Skeletal muscle tissue (tissue), 4 donors: ENCODE results near the gene VPS26B. TPM values are rescaled to one million over a fixed set of nuclear protein-coding genes. Genes with fewer than 3 reads are reported as not detected.

ENCODE experiments used
- H3K27ac ChIP-seq: one replicate; pipeline ENCODE4 v1.7.0; 2013; ENCODE audit warnings: mild to moderate bottlenecking, low read depth, low read length, inconsistent platforms
- H3K27me3 ChIP-seq, 3 donors: one replicate each; pipeline ENCODE4 v1.7.0; 2013; ENCODE audit warnings: low read length in 3 of 3; ENCODE audit not compliant: control insufficient read depth in 3 of 3, insufficient read depth in 3 of 3
- H3K36me3 ChIP-seq, 3 donors: one replicate each; pipeline ENCODE4 v1.7.0; 2013; ENCODE audit warnings: low read length in 3 of 3; ENCODE audit not compliant: control insufficient read depth in 3 of 3, insufficient read depth in 3 of 3
- H3K4me1 ChIP-seq, 3 donors: one replicate each; pipeline ENCODE4 v1.7.0; 2013; ENCODE audit warnings: low read length in 3 of 3, mild to moderate bottlenecking in 3 of 3; ENCODE audit not compliant: control insufficient read depth in 3 of 3, insufficient read depth in 3 of 3
- H3K4me3 ChIP-seq, 3 donors: one replicate each; pipeline ENCODE4 v1.7.0; 2013; ENCODE audit warnings: low read length in 3 of 3
- H3K9ac ChIP-seq, 3 donors: one replicate each; pipeline ENCODE4 v1.7.0; 2013; ENCODE audit warnings: low read length in 3 of 3, mild to moderate bottlenecking in 3 of 3, moderate library complexity in 2 of 3, low read depth in 1 of 3
- H3K9me3 ChIP-seq, 3 donors: one replicate each; pipeline ENCODE4 v1.7.0; 2013; ENCODE audit warnings: low read length in 3 of 3; ENCODE audit not compliant: control insufficient read depth in 3 of 3
- total RNA-seq: library from RNA; depleted of rRNA; stranded (reverse); fragments of >200 nt; gene quantifications from one replicate; pipeline ENCODE4 v1.2.3, GENCODE V29; 2014
- donor health status: Osteomylitis.

The VPS26B gene
- total RNA-seq, 1 donor from 2014 or later = 19.8 TPM

- Histone ChIP-seq H3K36me3 (peaks cover 21 to 25% (median 23%) of the 10 kb centered on the region in 3 donors), H3K9ac (no peak overlapping the region), H3K27me3 (peaks cover 15 to 18% (median 17%) of the 10 kb centered on the region in 3 donors)
Measured at GRCh38 chr11:134266841-134267251, 42.4 kb downstream of the VPS26B start.

GRCh38 chr11:134267461-134267860 lies 43.0 kb downstream of the VPS26B start:
- no peak overlapping the region for H3K4me3 ChIP-seq
- no peaks in the 10 kb centered on the region for H3K4me1 ChIP-seq
- peaks cover 15 to 20% (median 17%) of the 10 kb centered on the region in 3 donors for H3K36me3 ChIP-seq
- H3K27me3 ChIP-seq = peaks cover 18 to 24% (median 19%) of the 10 kb centered on the region in 3 donors
- no peak overlapping the region for H3K9ac ChIP-seq
- no peaks in the 10 kb centered on the region for H3K9me3 ChIP-seq
- H3K27ac ChIP-seq = no peak overlapping the region

More at GRCh38 chr11:134266841-134267251, 42.4 kb downstream of the VPS26B start:
- Histone ChIP-seq H3K27ac (no peak overlapping the region), H3K9me3 (no peaks in the 10 kb centered on the region), H3K4me1 (no peaks in the 10 kb centered on the region), H3K4me3 (no peak overlapping the region)

- H3K36me3 ChIP-seq = peaks cover 12 to 15% (median 12%) of the 10 kb centered on the region in 3 donors
- no peak overlapping the region for H3K27ac ChIP-seq
- H3K4me3 ChIP-seq = no peak overlapping the region
- peaks cover 23 to 29% (median 24%) of the 10 kb centered on the region in 3 donors for H3K27me3 ChIP-seq
- no peaks in the 10 kb centered on the region for H3K4me1 ChIP-seq
- H3K9ac ChIP-seq = no peak overlapping the region
- no peaks in the 10 kb centered on the region for H3K9me3 ChIP-seq
Measured at GRCh38 chr11:134267966-134268365, 43.5 kb downstream of the VPS26B start.

GRCh38 chr11:134270250-134270714 lies 45.8 kb downstream of the VPS26B start:
- Histone ChIP-seq H3K9me3 (no peaks in the 10 kb centered on the region), H3K4me3 (no peak overlapping the region), H3K27me3 (peaks cover 44 to 46% (median 46%) of the 10 kb centered on the region in 3 donors), H3K36me3 (peaks cover under 1 to 2% (median 1%) of the 10 kb centered on the region in 3 donors), H3K9ac (no peak overlapping the region), H3K27ac (no peak overlapping the region), H3K4me1 (no peaks in the 10 kb centered on the region)

- Histone ChIP-seq H3K9me3 (no peaks in the 10 kb centered on the region), H3K9ac (no peak overlapping the region), H3K4me1 (peaks cover 8 to 15% (median 10%) of the 10 kb centered on the region in 3 donors), H3K27me3 (peaks cover 61 to 63% (median 63%) of the 10 kb centered on the region in 3 donors), H3K27ac (no peak overlapping the region), H3K4me3 (no peak overlapping the region), H3K36me3 (no peaks in the 10 kb centered on the region)
Measured at GRCh38 chr11:134271978-134272377, 47.5 kb downstream of the VPS26B start.

- Histone ChIP-seq H3K27me3 (peaks cover 68 to 70% (median 69%) of the 10 kb centered on the region in 3 donors), H3K4me3 (no peak overlapping the region), H3K36me3 (no peaks in the 10 kb centered on the region), H3K9me3 (no peaks in the 10 kb centered on the region), H3K27ac (no peak overlapping the region), H3K4me1 (peaks cover 8 to 20% (median 14%) of the 10 kb centered on the region in 3 donors), H3K9ac (no peak overlapping the region)
Measured at GRCh38 chr11:134272381-134273316, 48.2 kb downstream of the VPS26B start.

GRCh38 chr11:134273317-134273712 lies 48.8 kb downstream of the VPS26B start:
- Histone ChIP-seq H3K27me3 (peaks cover 74 to 77% (median 76%) of the 10 kb centered on the region in 3 donors), H3K4me3 (no peak overlapping the region), H3K9ac (no peak overlapping the region), H3K27ac (no peak overlapping the region), H3K4me1 (peaks cover 8 to 20% (median 14%) of the 10 kb centered on the region in 3 donors), H3K9me3 (peaks cover 0 to under 1% (median 0%) of the 10 kb centered on the region in 3 donors), H3K36me3 (no peaks in the 10 kb centered on the region)

GRCh38 chr11:134275188-134275533 lies 50.7 kb downstream of the VPS26B start:
- H3K9ac ChIP-seq = no peak overlapping the region
- peaks cover 0 to 5% (median 0%) of the 10 kb centered on the region in 3 donors for H3K9me3 ChIP-seq
- peaks cover 70 to 80% (median 75%) of the 10 kb centered on the region in 3 donors for H3K27me3 ChIP-seq
- H3K36me3 ChIP-seq = no peaks in the 10 kb centered on the region
- peaks cover 8 to 20% (median 14%) of the 10 kb centered on the region in 3 donors for H3K4me1 ChIP-seq
- no peak overlapping the region for H3K4me3 ChIP-seq
- no peak overlapping the region for H3K27ac ChIP-seq

GRCh38 chr11:134275534-134276395 lies 51.3 kb downstream of the VPS26B start, which contains the start of gene GLB1L3:
TSS of gene GLB1L3 (plus strand) at chr11:134276379. CDS start at chr11:134276741, 362 bp downstream.
- H3K9ac ChIP-seq = no peak within 1 kb of the TSS
- peaks cover 66 to 74% (median 71%) of the 10 kb centered on the region in 3 donors for H3K27me3 ChIP-seq
- H3K27ac ChIP-seq = no peak within 1 kb of the TSS
- peak within 1 kb of the TSS; percentile 43 to 52 (median 46) for H3K4me3 ChIP-seq
- H3K36me3 ChIP-seq = no peaks in the 10 kb centered on the region
- peaks cover 0 to 5% (median 0%) of the 10 kb centered on the region in 3 donors for H3K9me3 ChIP-seq
- H3K4me1 ChIP-seq = peaks cover 8 to 20% (median 14%) of the 10 kb centered on the region in 3 donors
